GM21529 (cell line): ENCODE data around the gene LONP2.
"Not testable (repeated sequence)": the region's sequence is repeated elsewhere in the genome, so short reads cannot be mapped to it uniquely, and the experiment has no call there.

Experiments
- ATAC-seq: cut with Tn5 transposase; IDR thresholded peaks from one replicate; pipeline ENCODE4 v1.9.1; 2021; ENCODE audit not compliant: unreplicated experiment

The LONP2 gene

DNA sequence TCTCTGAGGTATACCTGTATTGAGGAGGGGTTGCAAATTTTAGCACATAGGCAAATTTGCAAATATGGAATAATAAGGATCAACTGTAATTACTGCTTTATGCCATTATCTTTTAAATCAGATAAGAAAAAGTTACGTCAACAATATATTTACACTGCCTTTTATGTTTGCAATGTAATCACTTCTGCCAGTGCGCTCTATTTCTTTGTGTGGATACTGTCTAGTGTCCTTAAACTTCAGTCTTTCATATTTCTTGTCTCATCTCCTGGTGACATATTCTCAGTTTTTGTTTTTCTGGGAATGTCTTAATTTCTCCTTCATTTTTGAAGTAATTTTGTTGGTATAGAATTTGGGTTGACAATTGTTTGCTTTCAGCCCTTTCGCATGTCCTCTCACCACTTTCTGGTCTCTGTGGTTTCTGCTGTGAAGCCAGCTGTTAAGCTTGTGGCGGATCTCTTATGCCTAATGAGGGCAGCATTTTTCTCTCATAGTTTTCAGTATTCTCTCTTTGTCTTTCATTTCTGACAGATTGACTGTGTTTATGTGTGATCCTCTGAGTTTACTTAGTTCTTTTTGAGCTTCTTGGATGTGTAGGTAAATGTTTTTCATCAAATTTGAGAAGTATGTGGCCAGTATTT is 40.8 kb downstream of the LONP2 start:
- no peak for ATAC-seq

DNA sequence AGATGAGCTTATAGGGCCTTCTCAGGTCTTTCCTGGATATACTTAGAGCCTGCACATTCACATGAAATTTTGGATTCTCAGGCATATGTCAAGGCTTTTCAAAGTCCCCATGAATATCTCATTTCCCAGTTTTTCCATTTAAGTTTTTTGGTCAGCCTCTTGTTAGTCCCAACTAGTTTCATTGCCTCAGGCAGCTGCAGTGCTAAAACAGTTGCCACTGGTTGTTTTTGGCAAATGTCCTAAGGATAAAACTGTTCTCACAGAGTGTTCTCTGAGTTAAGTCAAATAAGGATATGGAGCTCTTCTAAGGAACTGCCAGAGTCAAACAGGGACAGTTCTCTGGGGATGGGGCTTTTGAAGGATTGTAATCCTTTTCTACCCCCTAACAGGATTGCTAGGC is 43.1 kb downstream of the LONP2 start:
- no peak for ATAC-seq

DNA sequence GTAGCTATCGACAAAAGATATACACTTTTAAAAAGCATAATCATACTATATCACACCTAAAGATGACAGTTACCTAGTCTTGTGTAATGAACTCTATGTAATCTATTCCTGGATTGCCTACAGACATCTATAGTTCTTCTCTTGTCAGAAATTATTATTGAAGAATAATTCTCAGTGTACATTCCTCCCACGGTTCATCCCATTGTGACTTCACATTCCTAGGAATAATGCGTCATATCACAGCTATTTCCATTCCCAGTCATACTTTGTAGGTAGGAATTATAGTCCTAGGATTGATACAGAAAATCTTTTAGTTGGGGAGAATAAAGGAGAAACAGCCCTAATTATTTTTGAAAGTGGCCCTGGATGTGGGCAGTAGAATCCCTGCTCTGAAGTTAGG is 47.2 kb downstream of the LONP2 start:
- no peak for ATAC-seq

DNA sequence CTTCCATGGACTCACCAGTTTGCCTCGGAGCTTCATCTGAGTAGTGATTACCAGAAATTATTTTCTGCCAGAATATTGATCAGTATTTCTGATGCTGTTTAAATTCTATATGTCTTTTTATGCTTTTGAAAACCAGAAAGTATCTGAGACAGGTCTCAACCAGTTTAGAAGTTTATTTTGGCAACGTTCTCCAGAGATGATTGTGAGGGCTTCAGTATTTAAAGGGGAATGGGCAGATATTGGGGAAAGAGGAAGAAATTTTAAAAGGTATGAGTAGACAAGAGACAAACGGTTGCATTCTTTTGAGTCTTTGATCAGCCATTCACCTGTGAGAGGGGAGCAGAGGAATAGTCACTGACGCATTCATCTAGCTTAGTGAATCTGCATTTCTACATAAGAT is 47.7 kb downstream of the LONP2 start:
- no peak for ATAC-seq

DNA sequence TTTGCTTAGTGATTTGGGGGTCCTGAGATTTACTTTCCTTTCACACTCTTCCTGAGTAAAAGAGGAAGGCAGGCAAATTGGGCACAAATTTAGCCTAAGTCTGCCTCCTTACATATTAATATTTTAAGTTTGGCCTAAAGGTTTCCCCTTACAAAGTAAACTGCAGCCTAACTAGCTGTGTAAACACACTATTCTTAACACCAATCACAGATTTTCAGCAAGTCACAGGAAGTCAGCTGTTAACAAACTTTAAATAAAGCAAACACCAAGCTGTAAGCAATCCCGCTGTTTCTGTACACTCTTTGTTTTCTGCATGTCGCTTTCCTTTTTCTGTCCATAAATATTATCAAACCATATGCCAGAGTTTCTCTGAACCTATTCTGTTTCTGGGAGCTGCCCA is 48.4 kb downstream of the LONP2 start:
- ATAC-seq = no peak

DNA sequence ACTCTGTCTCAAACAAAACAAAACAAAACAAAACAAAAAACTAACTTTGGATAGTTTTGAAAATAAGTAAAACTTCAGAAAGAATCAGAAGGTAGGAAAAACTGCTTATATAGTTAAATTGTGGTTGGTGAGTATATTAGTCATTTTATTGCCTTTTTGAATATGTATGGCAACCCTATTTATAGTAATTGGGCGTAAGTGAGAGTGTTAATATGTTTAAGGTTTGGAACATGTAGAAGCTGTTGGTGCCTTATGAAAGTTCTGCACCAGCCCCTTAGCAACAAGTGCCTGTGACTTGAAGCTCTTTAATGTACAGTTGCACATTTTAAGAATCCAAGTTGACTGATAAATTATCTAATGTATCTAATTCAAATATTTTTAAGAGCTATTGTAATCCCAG is 50.6 kb downstream of the LONP2 start:
- ATAC-seq = no peak

DNA sequence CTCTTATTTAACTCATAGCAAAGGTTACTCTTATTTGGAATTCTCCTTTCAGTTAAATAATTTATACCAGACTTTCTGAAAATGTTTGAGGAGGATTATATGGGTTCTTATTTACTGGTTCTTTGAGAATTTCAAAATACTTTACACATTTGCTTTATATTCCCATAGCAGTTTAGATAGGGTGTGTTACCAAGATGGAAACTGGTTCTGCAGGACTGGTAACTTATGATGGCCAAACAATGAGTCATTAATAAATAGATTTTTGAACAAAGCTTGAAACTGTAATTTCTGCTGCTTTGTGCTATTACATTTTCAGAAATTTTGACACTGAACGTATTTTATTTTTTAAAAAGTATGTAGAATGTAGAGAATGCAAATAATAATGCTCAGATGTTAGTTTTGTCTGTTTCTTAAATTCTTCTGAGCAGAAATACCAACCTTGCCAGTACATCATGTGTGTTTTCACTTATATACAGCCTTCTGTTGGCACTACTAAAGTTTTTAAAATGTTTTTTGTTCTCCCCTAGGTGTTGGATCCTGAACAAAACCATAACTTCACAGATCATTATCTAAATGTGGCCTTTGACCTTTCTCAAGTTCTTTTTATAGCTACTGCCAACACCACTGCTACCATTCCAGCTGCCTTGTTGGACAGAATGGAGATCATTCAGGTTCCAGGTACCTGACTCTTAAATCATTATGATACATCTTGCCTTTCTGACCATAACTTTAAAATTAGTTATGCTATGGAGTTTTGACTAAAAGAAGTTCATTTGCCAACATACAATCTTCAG is 51.6 kb downstream of the LONP2 start:
- ATAC-seq = no peak

DNA sequence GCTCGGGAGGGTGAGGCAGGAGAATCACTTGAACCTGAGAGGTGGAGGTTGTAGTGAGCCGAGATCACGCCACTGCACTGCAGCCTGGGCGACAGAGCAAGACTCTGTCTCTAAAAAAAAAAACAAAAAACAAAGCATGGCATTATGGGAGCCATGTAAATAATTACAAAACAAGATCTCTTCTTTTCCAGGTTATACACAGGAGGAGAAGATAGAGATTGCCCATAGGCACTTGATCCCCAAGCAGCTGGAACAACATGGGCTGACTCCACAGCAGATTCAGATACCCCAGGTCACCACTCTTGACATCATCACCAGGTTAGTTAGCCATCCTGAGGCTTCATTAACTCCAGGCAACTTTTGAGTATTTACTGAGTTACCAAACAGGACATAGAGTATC is 55.4 kb downstream of the LONP2 start:
- no peak for ATAC-seq

DNA sequence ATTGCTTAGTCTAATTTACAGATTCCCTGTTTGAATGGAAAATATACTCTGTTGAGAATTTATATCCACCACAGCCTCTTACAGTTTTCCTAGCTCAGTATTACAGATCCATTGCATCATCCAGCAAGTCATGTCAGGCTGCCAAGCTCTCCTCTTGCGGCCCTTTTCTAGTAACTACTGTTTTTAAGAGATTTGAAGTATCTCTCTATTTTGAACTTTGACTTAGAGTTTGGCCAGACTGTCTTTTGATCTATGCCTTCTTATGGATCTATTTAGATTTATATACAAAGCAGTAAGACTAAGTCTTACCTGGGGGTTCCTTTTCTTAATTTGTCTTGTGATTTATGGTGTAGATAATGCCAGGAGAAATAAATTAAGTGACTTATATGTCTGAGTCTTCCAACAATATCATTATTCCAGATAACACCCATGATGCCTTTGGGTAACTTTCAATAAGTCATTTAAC is 56.3 kb downstream of the LONP2 start:
- ATAC-seq = no peak

DNA sequence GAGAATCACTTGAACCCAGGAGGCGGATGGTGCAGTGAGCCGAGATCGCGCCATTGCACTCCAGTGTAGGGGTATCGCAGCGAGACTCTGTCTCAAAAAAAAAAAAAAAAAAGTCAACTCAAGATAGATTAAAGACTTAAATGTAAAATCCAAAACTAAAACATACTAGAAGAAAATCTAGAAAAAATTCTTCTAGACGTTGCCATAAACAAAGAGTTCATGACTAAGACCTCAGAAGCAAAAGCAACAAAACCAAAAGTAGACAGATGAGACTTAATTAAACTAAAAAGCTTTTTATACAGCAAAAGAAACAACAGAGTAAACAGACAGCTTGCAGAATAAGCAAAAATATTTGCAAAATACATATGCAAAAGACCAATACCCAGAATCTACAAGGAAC is 64.4 kb downstream of the LONP2 start:
- ATAC-seq = no peak

DNA sequence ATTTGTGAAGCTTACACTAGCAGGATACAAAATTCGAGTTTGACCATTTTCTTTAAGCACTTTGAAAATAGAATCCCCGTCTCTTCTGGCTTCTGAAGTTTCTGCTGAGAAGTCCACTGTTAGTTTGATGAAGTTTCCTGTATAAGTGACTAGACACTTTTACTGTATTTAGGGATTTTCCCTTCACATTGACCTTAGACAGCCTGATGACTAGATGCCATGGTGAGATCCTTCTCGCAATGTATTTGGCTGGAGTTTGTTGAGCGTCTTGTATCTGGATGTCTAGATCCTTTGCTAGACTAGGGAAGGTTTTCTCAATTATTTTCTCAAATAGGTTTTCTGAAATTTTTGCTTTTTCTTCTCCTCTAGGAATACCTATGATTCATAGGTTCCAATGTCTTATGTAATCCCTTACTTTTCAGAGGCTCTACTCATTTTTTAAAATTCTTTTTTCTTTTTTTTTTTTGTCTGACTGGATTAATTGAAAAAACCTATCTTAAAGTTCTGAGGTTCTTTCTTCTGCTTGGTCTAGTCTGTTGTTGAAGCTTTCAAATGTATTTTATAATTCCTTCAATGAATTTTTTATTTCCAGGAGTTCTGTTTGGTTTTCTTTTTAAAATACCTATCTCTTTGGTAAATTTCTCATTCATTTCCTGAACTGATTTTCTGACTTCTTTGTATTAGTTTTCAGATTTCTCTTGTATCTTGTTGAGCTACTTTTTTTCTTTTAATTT is 67.0 kb downstream of the LONP2 start:
- ATAC-seq = no peak

DNA sequence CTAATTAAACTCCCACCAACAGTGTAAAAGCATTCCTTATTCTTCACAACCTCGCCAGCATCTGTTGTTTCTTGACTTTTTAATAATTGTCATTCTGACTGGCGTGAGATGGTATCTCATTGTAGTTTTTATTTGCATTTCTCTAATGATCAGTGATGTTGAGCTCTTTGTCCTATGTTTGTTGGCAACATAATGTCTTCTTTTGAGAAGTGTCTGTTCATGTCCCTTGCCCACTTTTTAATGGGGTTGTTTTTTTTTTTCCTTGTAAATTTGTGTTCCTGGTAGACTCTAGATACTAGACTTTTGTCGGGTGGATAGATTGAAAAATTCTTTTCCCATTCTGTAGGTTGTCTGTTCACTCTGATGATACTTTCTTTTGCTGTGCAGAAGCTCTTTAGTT is 69.8 kb downstream of the LONP2 start:
- ATAC-seq = not testable (repeated sequence)

DNA sequence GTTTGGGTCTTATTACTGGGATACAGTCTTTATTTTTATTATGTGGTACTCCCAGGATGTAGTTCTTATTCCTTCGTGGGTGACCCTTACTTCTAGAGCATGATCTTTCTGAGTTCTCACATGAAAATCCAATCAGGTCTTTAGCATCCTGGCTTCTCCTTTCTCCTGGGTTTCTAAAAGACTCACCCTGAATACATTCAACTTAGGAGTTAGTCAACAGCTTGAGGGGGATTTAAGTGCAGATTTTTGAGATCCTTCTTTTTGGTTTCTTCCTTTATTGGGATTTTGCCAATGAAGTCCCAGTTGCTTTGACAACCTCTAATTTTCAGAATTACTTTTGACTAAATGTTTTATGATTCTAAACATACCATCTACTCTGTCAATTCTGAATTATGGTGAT is 72.9 kb downstream of the LONP2 start:
- no peak for ATAC-seq

DNA sequence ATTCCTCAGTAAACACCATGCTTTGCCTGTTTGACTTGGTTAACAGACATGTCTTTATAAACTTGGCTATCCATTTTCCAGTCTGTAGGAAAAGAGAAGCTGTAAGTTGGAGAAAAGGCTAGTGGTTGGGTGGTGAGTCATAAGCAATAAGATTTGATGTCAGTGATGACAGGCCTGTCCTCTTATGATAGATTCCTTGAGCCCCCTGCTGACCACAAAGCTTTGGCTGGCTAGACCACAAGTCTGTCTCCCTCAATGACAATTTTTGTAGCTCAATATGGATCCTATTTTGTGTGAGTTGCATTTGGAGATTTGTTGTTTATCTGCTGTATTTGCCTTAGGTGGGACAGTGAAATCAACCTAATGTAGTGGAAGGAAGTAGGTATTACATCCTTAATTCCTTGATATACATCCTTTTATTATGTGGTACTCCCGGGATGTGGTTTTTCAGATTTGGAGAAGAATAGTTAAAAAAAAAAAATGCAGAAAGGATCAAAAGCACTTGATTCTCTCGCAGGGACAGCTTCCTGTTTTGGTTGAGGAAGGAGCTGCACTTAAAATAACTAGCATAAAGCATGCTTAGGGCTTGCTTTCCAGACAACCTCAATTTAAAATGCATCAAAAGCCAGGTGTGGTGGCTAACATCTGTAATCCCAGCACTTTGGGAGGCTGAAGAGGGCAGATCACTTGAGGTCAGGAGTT is 73.7 kb downstream of the LONP2 start:
- ATAC-seq = no peak

DNA sequence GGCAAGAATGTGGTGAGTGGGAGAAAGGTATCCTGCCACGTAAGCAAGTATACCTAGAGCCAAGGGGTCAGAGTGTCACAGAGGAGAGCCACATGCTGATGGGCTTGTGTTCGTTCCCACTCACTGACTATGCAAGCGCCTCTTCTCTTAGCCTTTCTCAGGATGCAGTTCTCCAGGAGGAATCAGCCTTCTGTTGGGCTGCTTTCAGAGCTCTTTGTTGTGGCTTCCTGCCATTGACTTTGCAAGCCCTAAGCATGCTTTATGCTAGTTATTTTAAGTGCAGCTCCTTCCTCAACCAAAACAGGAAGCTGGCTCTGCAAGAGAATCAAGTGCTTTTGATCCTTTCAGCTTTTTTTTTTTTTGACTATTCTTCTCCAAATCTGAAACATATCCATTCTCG is 74.5 kb downstream of the LONP2 start:
- ATAC-seq = no peak

DNA sequence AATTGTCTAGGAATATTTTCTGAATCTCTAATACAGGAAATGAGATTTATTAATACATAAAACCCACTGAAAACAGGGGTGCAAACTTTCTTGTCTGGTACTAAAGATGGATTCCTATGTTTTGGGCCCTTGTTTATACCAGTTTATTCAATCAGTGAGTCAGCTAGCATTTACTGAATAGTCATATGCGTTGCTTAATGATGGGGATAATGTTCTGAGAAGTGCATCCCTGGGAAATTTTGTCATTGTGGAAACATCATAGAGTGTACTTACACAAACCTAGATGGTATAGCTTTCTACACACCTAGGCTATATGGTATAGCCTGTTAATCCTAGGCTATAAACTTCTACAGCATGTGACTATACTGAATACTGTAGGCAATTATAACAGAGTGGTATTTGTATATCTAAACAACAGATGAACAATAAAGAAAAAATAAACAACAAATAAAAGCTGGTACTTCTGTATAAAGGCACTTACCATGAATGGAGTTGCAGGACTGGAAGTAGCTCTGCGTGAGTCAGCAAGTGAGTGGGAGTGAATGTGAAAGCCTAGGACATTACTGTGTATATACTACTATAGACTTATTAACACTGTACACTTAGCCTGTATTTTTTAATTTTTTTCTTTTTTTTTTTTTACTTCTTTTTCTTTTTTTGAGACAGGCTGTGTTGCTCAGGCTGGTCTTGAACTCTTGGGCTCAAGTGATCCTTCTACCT is 77.4 kb downstream of the LONP2 start:
- ATAC-seq = no peak

DNA sequence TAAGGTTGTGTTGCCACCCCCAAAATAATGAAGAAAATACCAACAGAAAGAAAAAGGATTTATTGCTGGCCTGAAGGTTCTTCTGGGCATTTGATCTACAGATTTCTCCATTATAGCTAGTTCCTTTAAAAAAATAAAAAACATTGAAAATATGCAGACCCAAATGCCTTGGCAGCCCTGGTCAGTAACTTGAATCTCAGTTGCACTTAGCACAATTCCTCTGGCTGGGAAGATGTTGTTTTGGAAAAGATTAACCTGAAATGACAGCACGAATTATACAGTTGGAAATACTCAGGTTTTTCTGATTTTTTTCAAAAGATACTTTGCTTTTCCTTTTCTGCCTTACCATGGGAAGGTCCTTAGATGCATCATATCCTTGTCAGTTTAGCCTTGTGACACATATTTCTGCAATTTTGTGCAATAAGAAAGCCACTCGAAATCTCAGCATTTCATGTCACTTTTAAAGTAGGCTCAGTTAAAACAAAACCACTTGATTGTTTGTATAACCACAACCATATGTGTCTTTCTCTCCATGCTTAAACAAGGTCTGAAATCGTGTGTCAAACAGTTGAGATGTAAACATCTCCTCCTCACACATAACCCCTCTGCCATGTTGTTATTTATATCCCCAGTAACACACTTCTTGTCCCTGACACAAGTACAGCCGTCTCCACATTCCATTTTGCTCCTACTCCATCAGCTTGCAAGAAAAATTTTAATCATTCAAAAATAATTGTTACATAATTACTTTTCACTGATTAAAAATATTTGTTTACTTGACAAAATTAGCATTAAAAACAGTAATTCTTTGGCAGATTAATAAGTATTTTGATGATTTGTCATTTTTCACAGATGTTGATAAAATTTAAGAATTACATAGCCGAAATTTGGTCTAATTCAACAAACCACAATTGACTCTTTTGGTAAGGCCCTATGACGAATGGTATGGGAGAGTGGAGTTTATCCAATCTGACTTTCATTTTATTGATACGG is 80.0 kb downstream of the LONP2 start:
- no peak for ATAC-seq

DNA sequence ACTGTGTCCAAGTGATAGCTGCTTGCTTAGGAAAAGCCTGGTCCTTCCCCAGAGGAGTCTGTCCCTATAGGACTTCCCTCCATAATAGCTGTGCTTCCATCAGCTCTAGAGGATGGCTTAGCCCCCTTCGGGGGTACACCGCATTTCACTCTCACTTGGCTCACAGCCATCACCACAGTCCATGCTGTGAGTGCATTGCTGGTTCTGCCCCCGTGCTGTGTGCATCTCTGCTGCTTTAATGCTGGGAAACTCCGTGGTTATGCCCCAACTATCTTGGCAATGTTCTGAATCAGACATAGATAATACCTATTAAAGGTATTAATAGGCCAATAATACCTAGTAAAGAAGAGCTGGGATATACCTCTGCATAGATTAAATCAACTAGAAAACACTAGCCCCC is 82.8 kb downstream of the LONP2 start:
- ATAC-seq = no peak

DNA sequence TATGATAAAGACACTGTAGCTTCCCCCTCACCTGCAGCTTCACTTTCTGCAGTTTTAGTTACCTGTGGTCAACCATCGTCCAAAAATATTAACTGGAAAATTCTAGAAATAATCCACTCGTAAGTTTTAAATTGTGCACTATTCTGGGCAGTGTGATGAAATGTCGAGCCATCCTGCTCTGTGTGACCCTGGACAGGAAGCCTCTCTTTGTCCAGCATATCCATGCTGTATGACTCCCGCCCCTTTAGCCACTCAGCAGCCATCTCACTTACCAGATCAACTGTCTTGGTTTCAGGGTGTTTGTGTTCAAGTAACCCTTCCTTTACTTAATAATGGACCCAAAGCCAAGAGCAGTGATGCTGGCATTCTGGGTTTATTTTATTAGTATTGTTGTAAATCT is 85.0 kb downstream of the LONP2 start:
- ATAC-seq = no peak
